H1 (cell line): ENCODE data around the gene CAPN15. TPM values are rescaled to one million over a fixed set of nuclear protein-coding genes. Genes with fewer than 3 reads are reported as not detected.
A peak's percentile ranks its signal among the peaks of the same experiment; 100 is the strongest.

Experiments used
- CTCF ChIA-PET: fragments of 300-600 bp; sonication (Branson Sonifier 250); formaldehyde crosslinking; loops from one replicate; lab custom pipeline; 2021; ENCODE audit not compliant: partially characterized antibody; lab: Charles Lee
- POLR2A ChIA-PET: fragments of 300-600 bp; sonication (Branson Sonifier 250); formaldehyde crosslinking; loops from one replicate; lab custom pipeline; 2021; ENCODE audit warnings: inconsistent platforms; ENCODE audit not compliant: partially characterized antibody; lab: Charles Lee
- DNase-seq, 2 experiments: peaks; one replicate each; pipeline versions ENCODE4 v3.0.0 to v3.0.0-alpha.2; 2010 to 2022; ENCODE audit warnings: low spot score in 2 of 2, low read depth in 1 of 2, mixed read lengths in 1 of 2
- FAIRE-seq: peaks from 2 replicates; lab custom pipeline; 2011; peaks lifted over from hg19 to GRCh38; lab: Jason Lieb, UNC
- H2AFZ ChIP-seq: 2 replicates; pipeline ENCODE4 v1.8.1; 2012; ENCODE audit warnings: low read length, inconsistent platforms
- H2AK5ac ChIP-seq: 2 replicates; pipeline ENCODE4 v1.6.1; 2013; ENCODE audit warnings: low read depth, low read length
- H2BK120ac ChIP-seq: replicated peaks from 2 replicates; pipeline ENCODE3; 2013; ENCODE audit warnings: low read depth, low read length, inconsistent platforms
- H2BK12ac ChIP-seq: 2 replicates; pipeline ENCODE4 v1.6.1; 2013; ENCODE audit warnings: low read depth, low read length
- H2BK15ac ChIP-seq: 2 replicates; pipeline ENCODE4 v1.6.1; 2013; ENCODE audit warnings: low read length
- H2BK20ac ChIP-seq: 2 replicates; pipeline ENCODE4 v1.6.1; 2013; ENCODE audit warnings: low read length
- H2BK5ac ChIP-seq: 2 replicates; pipeline ENCODE4 v1.6.1; 2013; ENCODE audit warnings: low read depth, low read length
- H3K14ac ChIP-seq: 2 replicates; pipeline ENCODE4 v1.6.1; 2013; ENCODE audit warnings: inconsistent platforms; ENCODE audit not compliant: insufficient read length
- H3K18ac ChIP-seq: 2 replicates; pipeline ENCODE4 v1.6.1; 2013; ENCODE audit warnings: low read length; ENCODE audit errors: extremely low read depth
- H3K23ac ChIP-seq: 2 replicates; pipeline ENCODE4 v1.6.1; 2013; ENCODE audit warnings: inconsistent platforms; ENCODE audit not compliant: insufficient read length
- H3K23me2 ChIP-seq: 2 replicates; pipeline ENCODE4 v1.6.1; 2013; ENCODE audit warnings: low read depth, low read length
- H3K27ac ChIP-seq: 2 replicates; pipeline ENCODE4 v1.6.1; 2011; ENCODE audit warnings: low read depth, low read length, inconsistent platforms
- H3K27me3 ChIP-seq, 4 experiments: replicated peaks in 1 of 4; 1 replicate in 1 of 4; 2 replicates in 3 of 4; pipeline versions ENCODE4 v1.6.1 to v1.8.1; 2011 to 2013; ENCODE audit warnings: low read length in 3 of 4, mild to moderate bottlenecking in 3 of 4, inconsistent platforms in 2 of 4, mixed read lengths in 2 of 4, moderate library complexity in 1 of 4; ENCODE audit not compliant: control insufficient read depth in 3 of 4, insufficient read depth in 3 of 4; ENCODE audit errors: extremely low read depth in 1 of 4
- H3K36me3 ChIP-seq, 4 experiments: 2 replicates each; pipeline versions ENCODE4 v1.6.1 to v1.8.1; 2011 to 2013; ENCODE audit warnings: mild to moderate bottlenecking in 4 of 4, low read length in 3 of 4, moderate library complexity in 2 of 4, control low read depth in 1 of 4, inconsistent platforms in 1 of 4; ENCODE audit not compliant: insufficient read depth in 4 of 4, control insufficient read depth in 2 of 4
- H3K4ac ChIP-seq: replicated peaks from 2 replicates; pipeline ENCODE3; 2013; ENCODE audit warnings: low read length, low read depth, mixed read lengths, inconsistent platforms; ENCODE audit not compliant: insufficient read length
- H3K4me1 ChIP-seq, 4 experiments: replicated peaks in 1 of 4; 1 replicate in 1 of 4; 2 replicates in 3 of 4; pipeline versions ENCODE4 v1.6.1 to v1.8.1; 2011 to 2013; ENCODE audit warnings: low read length in 3 of 4, inconsistent platforms in 2 of 4, mixed read lengths in 1 of 4; ENCODE audit not compliant: insufficient read depth in 4 of 4, control insufficient read depth in 3 of 4
- H3K4me2 ChIP-seq, 2 experiments: 2 replicates each; pipeline versions ENCODE4 v1.6.1 to v1.8.1; 2011 to 2013; ENCODE audit warnings: low read depth in 2 of 2, low read length in 2 of 2, control low read depth in 1 of 2, inconsistent platforms in 1 of 2, mild to moderate bottlenecking in 1 of 2; ENCODE audit not compliant: insufficient read depth in 1 of 2
- H3K4me3 ChIP-seq, 4 experiments: fragments of 200-600, 300-600 bp in 1 of 4; sonication (generic), shearing (Covaris generic), sonication (Bioruptor Twin) in 1 of 4; 2 replicates each; pipeline versions ENCODE4 v1.5.1 to v1.8.1; 2011 to 2016; ENCODE audit warnings: low read length in 4 of 4, low read depth in 3 of 4, control low read depth in 2 of 4, inconsistent platforms in 2 of 4, mild to moderate bottlenecking in 2 of 4, mixed read lengths in 1 of 4, moderate library complexity in 1 of 4; ENCODE audit not compliant: insufficient read depth in 2 of 4; ENCODE audit errors: extremely low read depth in 1 of 4
- H3K56ac ChIP-seq: replicated peaks from 2 replicates; pipeline ENCODE3; 2013; ENCODE audit warnings: low read depth, mild to moderate bottlenecking, mixed read lengths, low read length, inconsistent platforms; ENCODE audit not compliant: insufficient read length
- H3K79me1 ChIP-seq: 2 replicates; pipeline ENCODE4 v1.6.1; 2013; ENCODE audit warnings: low read depth, low read length, control low read depth
- H3K79me2 ChIP-seq, 2 experiments: 2 replicates each; pipeline versions ENCODE4 v1.6.1 to v1.8.1; 2012 to 2013; ENCODE audit warnings: low read length in 2 of 2, mild to moderate bottlenecking in 2 of 2, inconsistent platforms in 1 of 2; ENCODE audit not compliant: insufficient read depth in 2 of 2, control insufficient read depth in 1 of 2
- H3K9ac ChIP-seq, 4 experiments: replicated peaks in 1 of 4; 1 replicate in 1 of 4; 2 replicates in 3 of 4; pipeline versions ENCODE4 v1.6.1 to v1.8.1; 2011 to 2013; ENCODE audit warnings: low read depth in 3 of 4, low read length in 3 of 4, control low read depth in 2 of 4, mild to moderate bottlenecking in 2 of 4, moderate library complexity in 2 of 4, inconsistent platforms in 1 of 4; ENCODE audit errors: extremely low read depth in 1 of 4
- H3K9me3 ChIP-seq, 2 experiments: 2 replicates each; pipeline versions ENCODE4 v1.6.1 to v1.8.1; 2012 to 2013; ENCODE audit warnings: mild to moderate bottlenecking in 2 of 2, moderate library complexity in 2 of 2, control low read depth in 1 of 2, inconsistent platforms in 1 of 2, low read depth in 1 of 2, low read length in 1 of 2, mixed read lengths in 1 of 2; ENCODE audit not compliant: insufficient read depth in 2 of 2
- H4K20me1 ChIP-seq, 2 experiments: replicated peaks in 1 of 2; 2 replicates each; pipeline versions ENCODE3 to v1.8.1; 2011 to 2013; ENCODE audit warnings: inconsistent platforms in 2 of 2, low read length in 2 of 2, mild to moderate bottlenecking in 1 of 2; ENCODE audit not compliant: insufficient read depth in 2 of 2, control insufficient read depth in 1 of 2
- H4K5ac ChIP-seq: 2 replicates; pipeline ENCODE4 v1.6.1; 2013; ENCODE audit warnings: low read length, low read depth, mixed read lengths, inconsistent platforms; ENCODE audit not compliant: insufficient read length
- H4K8ac ChIP-seq: 2 replicates; pipeline ENCODE4 v1.8.0; 2013; ENCODE audit warnings: mild to moderate bottlenecking, moderate library complexity, low read length, inconsistent platforms; ENCODE audit not compliant: insufficient read depth; ENCODE audit errors: extremely low read depth
- H4K91ac ChIP-seq: replicated peaks from 2 replicates; pipeline ENCODE3; 2013; ENCODE audit warnings: low read length, mixed read lengths, inconsistent platforms; ENCODE audit not compliant: insufficient read length
- KDM4A ChIP-seq: IDR thresholded peaks from one replicate; pipeline ENCODE4 v1.7.1; 2012; ENCODE audit warnings: low read depth, mild to moderate bottlenecking, moderate library complexity, low read length, inconsistent platforms; ENCODE audit not compliant: severe bottlenecking
- PHF8 ChIP-seq: fragments of 200-600 bp; sonication (generic); conservative IDR thresholded peaks from 2 replicates; pipeline ENCODE4 v1.7.1; 2012; ENCODE audit warnings: low read depth, mild to moderate bottlenecking, inconsistent platforms, low read length, moderate library complexity
- POU5F1 ChIP-seq: IDR thresholded peaks from 2 replicates; pipeline ENCODE4 v1.6.1; 2011; ENCODE audit warnings: low read depth, mild to moderate bottlenecking, low read length, moderate library complexity
- RBBP5 ChIP-seq: IDR thresholded peaks from 2 replicates; pipeline ENCODE4 v1.7.1; 2012; ENCODE audit warnings: low read depth, mild to moderate bottlenecking, inconsistent platforms, low read length, moderate library complexity, borderline replicate concordance
- WGBS, 2 experiments: shearing (Covaris generic) in 1 of 2; methylation state at CpG; one replicate each; pipeline versions ENCODE4 v1.1.6 to v1.1.7; 2013 to 2015; ENCODE audit warnings: low lambda C conversion rate in 2 of 2, mixed read lengths in 2 of 2, inconsistent platforms in 1 of 2, low coverage in 1 of 2, missing lambda C conversion rate in 1 of 2; ENCODE audit not compliant: insufficient replicate concordance in 2 of 2, insufficient coverage in 1 of 2, insufficient read length in 1 of 2; ENCODE audit errors: extremely low coverage in 1 of 2, missing lambda C conversion rate in 1 of 2; 5-methylcytosine and 5-hydroxymethylcytosine counted together
- polyA plus RNA-seq, 7 experiments: library from polyadenylated mRNA; depleted of rRNA in 3 of 7; stranded (reverse) in 5 of 7; unstranded in 2 of 7; fragments of >200 nt in 5 of 7; fragments of 200-250 nt in 2 of 7; gene quantifications; 1 replicate in 5 of 7; 2 replicates in 1 of 7; 4 replicates in 1 of 7; pipeline versions ENCODE4 v1.2.1 to v1.2.3, GENCODE V29; 2011 to 2013; ENCODE audit warnings: missing spikeins in 2 of 7, mixed read lengths in 2 of 7
- total RNA-seq: library from RNA; stranded (reverse); fragmentation: NEBNext Ultra II Directional; extraction: Animal tissue kit (Norgen Biotek cat#: 25700); gene quantifications from 2 replicates; pipeline ENCODE4 v1.2.1, GENCODE V29; 2021
- TF ChIP-seq, protein P1 (sequence below): IDR thresholded peaks from 2 replicates; pipeline ENCODE4 v1.6.1; 2012; ENCODE audit warnings: inconsistent platforms
- TF ChIP-seq, protein P2 (sequence below): IDR thresholded peaks from 2 replicates; pipeline ENCODE4 v1.6.1; 2011; ENCODE audit warnings: low read depth, mild to moderate bottlenecking, low read length; ENCODE audit not compliant: insufficient read depth
- TF ChIP-seq, protein P3 (sequence below), 3 experiments: IDR thresholded peaks; 1 replicate in 2 of 3; 2 replicates in 1 of 3; pipeline versions ENCODE4 v1.5.1 to v1.6.1; 2011; ENCODE audit warnings: low read length in 3 of 3, mild to moderate bottlenecking in 3 of 3, inconsistent platforms in 2 of 3, low read depth in 1 of 3, moderate library complexity in 1 of 3; ENCODE audit not compliant: insufficient read depth in 1 of 3; ENCODE audit errors: control extremely low read depth in 1 of 3

Gene CAPN15
- total and polyA plus RNA-seq, 2 of the 8 experiments (the other 6 are each of a cell fraction or from before 2014, with no cell fraction given): 38.9 to 76.9 TPM

DNA sequence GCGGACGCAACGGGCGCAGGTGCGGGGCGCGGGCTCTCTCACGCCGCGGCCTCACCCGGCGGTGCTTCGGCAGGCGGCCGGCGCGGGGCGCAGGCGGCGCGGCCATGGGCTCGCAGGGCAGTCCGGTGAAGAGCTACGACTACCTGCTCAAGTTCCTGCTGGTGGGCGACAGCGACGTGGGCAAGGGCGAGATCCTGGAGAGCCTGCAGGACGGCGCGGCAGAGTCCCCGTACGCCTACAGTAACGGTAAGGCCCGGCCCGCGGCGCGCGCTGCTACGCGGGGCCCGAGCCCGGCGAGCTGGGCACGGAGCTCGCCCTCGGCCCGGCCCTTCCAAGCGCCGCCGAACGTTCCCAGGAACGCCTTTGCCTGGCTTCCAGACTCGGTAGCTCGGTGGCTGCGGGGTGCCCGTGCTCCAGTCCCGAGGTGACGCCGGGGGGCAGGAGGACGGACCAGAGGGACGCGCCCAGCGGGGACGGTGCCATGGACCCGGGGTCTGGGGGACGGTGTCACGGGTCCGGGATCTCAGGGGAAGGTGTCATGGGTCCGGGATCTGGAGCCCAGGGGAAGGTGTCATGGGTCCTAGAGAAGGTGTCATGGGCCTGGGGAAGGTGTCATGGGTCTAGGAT lies 62.8 kb downstream of the CAPN15 start:
- H2AK5ac ChIP-seq: no peak overlapping the region
- no peak overlapping the region for H2AFZ ChIP-seq
- H2BK120ac ChIP-seq: no peak overlapping the region
- peak overlapping the region; percentile 74 to 81 (median 78) for H3K4me3 ChIP-seq
- H3K27me3 ChIP-seq: peaks cover 0 to 44% (median 30%) of the 10 kb centered on the region in 4 experiments; a peak in 5 of 7 replicates
- H2BK5ac ChIP-seq: no peak overlapping the region
- WGBS, 2 experiments: 5% methylated on average over 51 of the region's 71 CpGs; no CpG with 5 or more reads in 1 of the 2 experiments
- H3K23ac ChIP-seq: no peak overlapping the region
- H3K36me3 ChIP-seq: no peaks in the 10 kb centered on the region
- peak overlapping the region; percentile 48; the same call in 1 of the 2 replicates for H3K18ac ChIP-seq
- H3K9me3 ChIP-seq: no peaks in the 10 kb centered on the region
- no peak overlapping the region for H2BK15ac ChIP-seq
- H2BK12ac ChIP-seq: no peak overlapping the region
- H2BK20ac ChIP-seq: no peak overlapping the region
- POLR2A ChIA-PET: interaction anchor here (0.7 to 1.3 kb wide), 8 partner anchors 10 to 1873 kb away, joined by 3 to 5 read pairs (median 4); partner anchors contain the start of genes MCRIP2, METTL26 and WFIKKN1
- H3K4me1 ChIP-seq: peaks cover 0 to 17% (median 7%) of the 10 kb centered on the region in 4 experiments; a peak in 4 of 7 replicates
- H3K79me1 ChIP-seq: peaks cover 8% of the 10 kb centered on the region; the same call in 1 of the 2 replicates
- no peak overlapping the region for H3K14ac ChIP-seq
- peaks cover 20 to 45% of the 10 kb centered on the region in 2 experiments for H4K20me1 ChIP-seq
- no peak overlapping the region for H4K5ac ChIP-seq
- no peak overlapping the region for H3K27ac ChIP-seq
- H4K8ac ChIP-seq: no peak overlapping the region; the same call in 1 of the 2 replicates
- H3K4me2 ChIP-seq: peak overlapping the region; percentile 81 to 96
- DNase-seq: no peak
- peaks cover 9% of the 10 kb centered on the region for H3K23me2 ChIP-seq
- H3K79me2 ChIP-seq: peaks cover 0 to 20% of the 10 kb centered on the region in 2 experiments; a peak in 2 of 4 replicates
- H3K56ac ChIP-seq: no peak overlapping the region
- CTCF ChIA-PET: interaction anchor here (0.8 to 1.9 kb wide), 4 partner anchors 14 to 28 kb away, joined by 3 to 6 read pairs (median 4); no protein-coding TSS in a partner anchor
- peak overlapping the region; percentile 85 for H4K91ac ChIP-seq
- no peak overlapping the region for H3K4ac ChIP-seq
- no peak for FAIRE-seq
- peak overlapping the region; percentile 40 to 69 (median 59); a peak in 5 of 7 replicates for H3K9ac ChIP-seq
- TF ChIP-seq PHF8 (peak; percentile 33; the same call in 1 of the 2 replicates), POU5F1 (no peak), RBBP5 (no peak), KDM4A (peak; percentile 74)
- TF ChIP-seq, protein P1, sequence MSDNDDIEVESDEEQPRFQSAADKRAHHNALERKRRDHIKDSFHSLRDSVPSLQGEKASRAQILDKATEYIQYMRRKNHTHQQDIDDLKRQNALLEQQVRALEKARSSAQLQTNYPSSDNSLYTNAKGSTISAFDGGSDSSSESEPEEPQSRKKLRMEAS: no peak
- TF ChIP-seq, protein P2, sequence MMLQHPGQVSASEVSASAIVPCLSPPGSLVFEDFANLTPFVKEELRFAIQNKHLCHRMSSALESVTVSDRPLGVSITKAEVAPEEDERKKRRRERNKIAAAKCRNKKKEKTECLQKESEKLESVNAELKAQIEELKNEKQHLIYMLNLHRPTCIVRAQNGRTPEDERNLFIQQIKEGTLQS: no peak
- TF ChIP-seq, protein P3, sequence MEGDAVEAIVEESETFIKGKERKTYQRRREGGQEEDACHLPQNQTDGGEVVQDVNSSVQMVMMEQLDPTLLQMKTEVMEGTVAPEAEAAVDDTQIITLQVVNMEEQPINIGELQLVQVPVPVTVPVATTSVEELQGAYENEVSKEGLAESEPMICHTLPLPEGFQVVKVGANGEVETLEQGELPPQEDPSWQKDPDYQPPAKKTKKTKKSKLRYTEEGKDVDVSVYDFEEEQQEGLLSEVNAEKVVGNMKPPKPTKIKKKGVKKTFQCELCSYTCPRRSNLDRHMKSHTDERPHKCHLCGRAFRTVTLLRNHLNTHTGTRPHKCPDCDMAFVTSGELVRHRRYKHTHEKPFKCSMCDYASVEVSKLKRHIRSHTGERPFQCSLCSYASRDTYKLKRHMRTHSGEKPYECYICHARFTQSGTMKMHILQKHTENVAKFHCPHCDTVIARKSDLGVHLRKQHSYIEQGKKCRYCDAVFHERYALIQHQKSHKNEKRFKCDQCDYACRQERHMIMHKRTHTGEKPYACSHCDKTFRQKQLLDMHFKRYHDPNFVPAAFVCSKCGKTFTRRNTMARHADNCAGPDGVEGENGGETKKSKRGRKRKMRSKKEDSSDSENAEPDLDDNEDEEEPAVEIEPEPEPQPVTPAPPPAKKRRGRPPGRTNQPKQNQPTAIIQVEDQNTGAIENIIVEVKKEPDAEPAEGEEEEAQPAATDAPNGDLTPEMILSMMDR (IDR thresholded peaks at IDR 0.05; ENCODE audit: control extremely low read depth in 1 of 3, insufficient read depth in 1 of 3, low read depth in 1 of 3, low read length in 3 of 3): peak in 1 of 3 experiments; percentile 11; a peak in 1 of 4 replicates
